HG03103 (cell line): ENCODE results near the gene RAB27A.

Experiments used
- ATAC-seq: cut with Tn5 transposase; IDR thresholded peaks from one replicate; pipeline ENCODE4 v1.9.1; 2021; ENCODE audit warnings: low read depth; ENCODE audit not compliant: unreplicated experiment

RAB27A gene

GRCh38 chr15:55230051-55230670 is 59.5 kb downstream of the RAB27A start:
- no peak for ATAC-seq

GRCh38 chr15:55226127-55226526 is 63.5 kb downstream of the RAB27A start:
- no peak for ATAC-seq

DNA sequence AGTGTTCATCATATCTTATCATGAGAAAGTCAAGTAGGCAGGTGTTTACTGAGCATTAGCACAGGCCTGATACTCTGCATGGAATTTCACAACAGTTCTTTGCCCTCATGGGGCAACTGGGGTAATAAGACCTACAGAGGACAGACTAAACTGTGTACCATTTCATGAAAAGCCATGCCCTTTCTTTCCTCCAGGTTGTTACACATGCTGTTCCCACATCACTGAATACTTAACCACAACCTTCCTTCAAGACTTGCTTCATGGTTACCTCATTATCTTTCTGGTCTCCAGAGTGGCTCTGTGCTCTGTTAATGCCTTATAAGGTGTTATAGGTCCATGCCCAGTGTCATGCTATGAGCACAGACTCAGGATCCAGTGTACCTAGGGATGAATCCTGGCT is 64.7 kb downstream of the RAB27A start:
- no peak for ATAC-seq

GRCh38 chr15:55222588-55222987 is 67.0 kb downstream of the RAB27A start:
- ATAC-seq = peak; percentile 55

DNA sequence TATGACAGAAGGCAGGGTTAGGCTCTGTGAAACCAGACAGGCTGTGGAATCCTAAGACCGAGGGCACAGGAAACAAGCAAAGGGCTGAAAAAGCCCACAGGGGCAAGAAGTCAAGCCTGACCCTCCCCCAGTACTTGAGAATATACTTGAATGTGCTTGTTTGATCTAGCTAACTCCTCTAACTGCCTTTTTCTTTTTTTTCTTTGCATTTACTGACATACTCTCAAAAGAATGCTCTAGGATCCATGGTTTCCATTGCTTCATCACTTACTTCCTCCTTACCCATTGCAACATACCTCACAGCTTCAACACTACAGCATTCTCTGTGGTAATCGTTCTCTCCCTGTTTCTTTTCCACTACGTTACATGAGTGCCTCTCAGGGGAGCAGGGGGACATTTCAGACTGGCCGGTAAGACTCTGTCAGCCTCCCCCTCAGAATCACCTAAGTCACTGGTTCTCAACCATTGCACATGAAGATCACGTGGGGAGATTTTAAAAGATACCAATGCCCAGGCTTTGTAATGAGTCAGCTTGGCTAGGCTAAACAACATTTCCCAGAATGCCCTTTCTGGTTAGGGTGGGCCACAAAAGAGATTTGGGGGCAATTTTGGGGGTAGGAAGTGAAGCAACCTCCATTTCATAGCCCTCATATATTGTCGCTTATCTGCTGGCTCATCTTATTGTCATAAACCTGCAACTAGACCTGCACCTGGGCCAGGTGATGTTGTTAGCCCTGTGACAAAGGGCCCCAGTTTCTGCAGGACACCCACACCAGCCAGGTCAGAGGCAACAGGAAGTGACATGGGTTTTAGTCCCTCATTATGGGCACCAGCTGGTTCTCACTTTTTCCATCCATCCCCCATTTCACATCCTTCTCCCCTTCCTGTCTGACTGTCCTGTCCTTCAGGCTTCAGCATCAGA is 68.3 kb downstream of the RAB27A start:
- ATAC-seq = no peak

- ATAC-seq = no peak
These were observed 69.0 kb downstream of the RAB27A start for GRCh38 chr15:55220606-55221005.

DNA sequence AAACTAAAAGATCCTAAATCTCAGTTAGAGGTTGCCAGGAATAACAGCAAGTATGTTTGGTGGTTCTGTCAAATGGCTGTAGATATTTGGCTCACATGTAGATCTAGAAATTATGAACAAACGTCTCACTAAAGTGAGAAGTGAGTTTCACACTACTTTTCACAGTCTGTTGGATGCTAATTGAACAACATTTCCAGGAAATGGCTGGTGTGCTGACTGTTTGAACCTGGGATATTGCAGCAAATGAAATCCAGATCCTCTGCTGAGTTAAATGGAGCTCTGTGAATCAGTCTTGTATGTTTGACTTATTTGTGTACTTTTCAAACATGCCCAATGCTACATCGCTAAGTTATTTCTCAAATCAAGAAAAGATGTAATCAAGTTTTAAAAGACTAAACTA is 71.6 kb downstream of the RAB27A start:
- ATAC-seq = no peak

GRCh38 chr15:55204464-55204863 is 85.1 kb downstream of the RAB27A start:
- no peak for ATAC-seq

DNA sequence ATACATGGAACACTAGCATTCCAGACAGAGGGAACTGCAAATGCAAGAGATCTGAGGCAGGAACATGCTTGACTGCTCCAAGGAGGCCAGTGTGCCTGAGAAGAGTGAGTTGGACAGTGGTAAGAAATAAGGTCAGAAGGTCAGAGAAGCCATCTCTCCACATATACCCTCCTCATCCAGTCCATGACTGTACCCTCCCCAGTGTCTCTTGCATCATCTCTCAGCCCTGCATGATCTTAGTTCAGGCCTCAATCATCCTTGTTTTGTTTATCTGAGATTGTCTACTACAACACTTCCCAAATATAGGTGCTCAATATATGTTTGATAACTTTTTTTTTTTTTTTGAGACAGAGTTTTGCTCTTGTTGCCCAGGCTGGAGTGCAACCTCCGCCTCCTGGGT is 87.4 kb downstream of the RAB27A start:
- no peak for ATAC-seq

- no peak for ATAC-seq
These were observed 90.9 kb downstream of the RAB27A start for GRCh38 chr15:55198706-55199105.

GRCh38 chr15:55197719-55198118 is 91.9 kb downstream of the RAB27A start:
- no peak for ATAC-seq

DNA sequence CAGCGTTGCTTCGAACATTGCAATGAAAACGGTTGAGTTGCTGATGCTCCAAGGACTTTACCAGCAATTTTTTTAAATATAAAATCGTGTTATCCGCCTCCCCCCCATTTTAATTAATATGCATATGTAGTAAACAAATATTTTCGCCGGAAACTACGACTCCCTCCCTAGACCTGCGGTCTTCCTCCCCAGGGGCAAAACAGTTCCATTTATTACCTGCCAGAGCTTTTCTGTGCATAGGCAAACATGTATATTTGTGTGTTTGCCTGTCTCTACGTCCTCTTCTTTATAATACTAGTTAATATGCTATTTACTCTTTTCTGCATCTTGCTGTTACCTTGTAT is 92.3 kb downstream of the RAB27A start:
- ATAC-seq = peak; percentile 6

- peak; percentile 95 for ATAC-seq
These were observed 92.9 kb downstream of the RAB27A start, which contains the start of gene RSL24D1 for GRCh38 chr15:55196458-55197361. Gene RSL24D1, minus strand, starts transcription at chr15:55196941. Its CDS starts 51 bp downstream, at chr15:55196890.

- no peak for ATAC-seq
These were observed 93.6 kb downstream of the RAB27A start for GRCh38 chr15:55195996-55196395.

DNA sequence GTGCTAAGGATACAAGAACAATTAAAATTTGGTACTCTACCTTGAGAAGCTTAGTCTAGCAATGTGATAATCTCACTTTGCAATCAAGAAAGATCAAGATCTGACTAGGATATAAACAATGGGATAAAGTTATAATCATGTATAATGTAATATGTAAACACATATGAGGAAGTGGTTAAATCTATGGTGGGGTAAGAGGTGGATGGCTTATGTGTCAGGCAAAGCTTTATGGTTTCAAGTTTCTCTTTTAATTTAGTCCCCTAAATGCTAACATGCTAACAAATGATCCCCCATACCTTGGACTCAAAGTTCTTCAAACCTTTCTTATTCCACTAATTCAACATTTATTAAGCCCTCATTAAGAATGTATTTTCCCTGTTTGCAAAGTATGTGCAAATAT is 95.4 kb downstream of the RAB27A start:
- ATAC-seq = no peak

GRCh38 chr15:55186331-55186730 is 103.3 kb downstream of the RAB27A start:
- no peak for ATAC-seq

GRCh38 chr15:55183679-55184078 is 105.9 kb downstream of the RAB27A start:
- no peak for ATAC-seq

- ATAC-seq = no peak
These were observed 110.5 kb downstream of the RAB27A start for GRCh38 chr15:55179141-55179540.

- ATAC-seq = no peak
These were observed 119.3 kb downstream of the RAB27A start for GRCh38 chr15:55170361-55170760.

DNA sequence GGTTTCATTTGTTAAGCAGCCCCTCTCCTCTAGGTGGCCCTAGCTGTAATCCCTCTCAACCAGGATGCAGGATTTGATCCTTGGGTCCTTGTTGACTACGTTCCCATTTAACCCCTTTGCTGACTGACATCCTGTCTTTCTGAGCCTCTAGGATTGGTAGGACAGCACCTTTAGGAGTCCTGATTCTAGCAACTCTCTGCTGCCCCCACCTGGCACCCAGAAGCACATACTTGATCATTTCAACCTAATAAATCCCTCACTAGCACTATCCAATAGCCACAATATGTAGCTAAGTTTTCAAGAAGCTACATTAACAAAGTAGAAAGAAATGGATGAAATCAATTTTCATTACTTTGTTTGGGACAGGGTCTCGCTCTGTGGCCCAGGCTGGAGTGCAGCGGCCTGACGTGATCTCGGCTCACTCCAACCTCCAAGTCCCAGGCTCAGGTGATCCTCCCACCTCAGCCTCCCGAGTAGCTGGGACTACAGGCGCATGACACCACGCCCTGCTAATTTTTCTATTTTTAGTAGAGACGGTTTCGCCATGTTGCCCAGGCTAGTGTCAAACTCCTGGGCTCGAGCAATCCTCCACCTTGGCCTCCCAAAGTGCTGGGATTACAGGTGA is 121.2 kb downstream of the RAB27A start:
- peak; percentile 91 for ATAC-seq
